Fibroblast of lung (primary cell): ENCODE measurements around the gene NAV1. TPM values are rescaled to one million over a fixed set of nuclear protein-coding genes. Genes with fewer than 3 reads are reported as not detected.
A peak's percentile ranks its signal among the peaks of the same experiment; 100 is the strongest.

ENCODE experiments used
- DNase-seq, 2 donors: peaks; one replicate each; pipeline versions ENCODE4 v3.0.0 to v3.0.0-alpha.2; 2010; ENCODE audit warnings: low read depth in 2 of 2
- H2AFZ ChIP-seq: 2 replicates; pipeline ENCODE4 v1.5.1; 2012; ENCODE audit warnings: low read length, control low read depth, inconsistent platforms
- H3K27ac ChIP-seq: 2 replicates; pipeline ENCODE4 v1.5.1; 2011; ENCODE audit warnings: low read length, control low read depth; ENCODE audit not compliant: insufficient read depth
- H3K27me3 ChIP-seq: 2 replicates; pipeline ENCODE4 v1.5.1; 2011; ENCODE audit warnings: mild to moderate bottlenecking, low read length; ENCODE audit not compliant: control insufficient read depth, insufficient read depth
- H3K36me3 ChIP-seq: 2 replicates; pipeline ENCODE4 v1.5.1; 2011; ENCODE audit warnings: low read length; ENCODE audit not compliant: control insufficient read depth, insufficient read depth
- H3K4me1 ChIP-seq: 2 replicates; pipeline ENCODE4 v1.5.1; 2011; ENCODE audit warnings: low read length; ENCODE audit not compliant: control insufficient read depth, insufficient read depth; ENCODE audit errors: extremely low read depth
- H3K4me2 ChIP-seq: 2 replicates; pipeline ENCODE4 v1.5.1; 2011; ENCODE audit warnings: low read length, control low read depth; ENCODE audit not compliant: insufficient read depth; ENCODE audit errors: extremely low read depth
- H3K4me3 ChIP-seq, 4 experiments: fragments of 200-600 bp in 1 of 4; sonication (generic) in 1 of 4; replicated peaks in 1 of 4; 2 replicates each; pipeline ENCODE4 v1.5.1; 2011 to 2016; ENCODE audit warnings: low read length in 4 of 4, low read depth in 3 of 4, mild to moderate bottlenecking in 3 of 4, control low read depth in 2 of 4, inconsistent platforms in 1 of 4, mixed read lengths in 1 of 4; ENCODE audit not compliant: insufficient read depth in 1 of 4; ENCODE audit errors: control extremely low read depth in 1 of 4
- H3K79me2 ChIP-seq: 2 replicates; pipeline ENCODE4 v1.5.1; 2012; ENCODE audit warnings: mild to moderate bottlenecking, low read length, inconsistent platforms; ENCODE audit not compliant: control insufficient read depth, insufficient read depth
- H3K9ac ChIP-seq: 2 replicates; pipeline ENCODE4 v1.5.1; 2011; ENCODE audit warnings: mild to moderate bottlenecking, low read length, control low read depth; ENCODE audit not compliant: insufficient read depth
- H3K9me3 ChIP-seq: 2 replicates; pipeline ENCODE4 v1.5.1; 2012; ENCODE audit warnings: low read depth, low read length; ENCODE audit not compliant: control insufficient read depth, insufficient read depth
- H4K20me1 ChIP-seq: 2 replicates; pipeline ENCODE4 v1.5.1; 2011; ENCODE audit warnings: low read length; ENCODE audit not compliant: control insufficient read depth, insufficient read depth; ENCODE audit errors: extremely low read depth
- EZH2 ChIP-seq: IDR thresholded peaks from 2 replicates; pipeline ENCODE4 v1.5.1; 2012; ENCODE audit warnings: low read length, control low read depth, mild to moderate bottlenecking; ENCODE audit errors: missing control alignments
- polyA plus RNA-seq, 2 donors: library from polyadenylated mRNA; depleted of rRNA in 1 of 2; stranded (reverse) in 1 of 2; unstranded in 1 of 2; fragments of >200 nt; gene quantifications; 2 replicates each; pipeline ENCODE4 v1.2.1, GENCODE V29; 2011 to 2012; ENCODE audit warnings: missing spikeins in 1 of 2
- total RNA-seq: library from RNA; depleted of rRNA; stranded (reverse); fragments of >200 nt; gene quantifications from 2 replicates; pipeline ENCODE4 v1.2.1, GENCODE V29; 2014
- TF ChIP-seq, protein P1 (sequence below), 2 donors: IDR thresholded peaks in 1 of 2; conservative IDR thresholded peaks in 1 of 2; 1 replicate in 1 of 2; 2 replicates in 1 of 2; pipeline ENCODE4 v1.5.1; 2011 to 2012; ENCODE audit warnings: low read length in 2 of 2, control low read depth in 1 of 2, inconsistent platforms in 1 of 2, low read depth in 1 of 2, mild to moderate bottlenecking in 1 of 2

The NAV1 gene
- total and polyA plus RNA-seq, 2 donors (not counting 1 experiment from before 2014, with no cell fraction given) = 19.8 to 64.0 TPM

DNA sequence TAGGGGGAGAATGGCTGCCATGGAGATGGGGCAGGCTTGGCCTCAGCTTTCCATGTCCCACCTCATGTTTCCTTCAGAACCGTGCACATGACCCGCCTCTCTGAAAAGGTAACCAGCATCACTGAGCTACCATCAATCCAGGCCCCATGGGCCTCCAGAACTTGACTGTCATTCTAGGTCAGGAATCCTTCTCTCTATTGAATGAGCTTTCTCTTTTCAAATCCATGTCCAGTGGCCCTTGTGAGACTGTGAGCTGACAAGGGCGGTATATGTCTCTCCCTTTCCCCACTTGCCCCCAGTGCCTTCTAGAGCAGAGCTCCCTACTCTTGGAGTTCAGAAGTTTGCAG, 36.4 kb upstream of the NAV1 start:
- Histone ChIP-seq H3K9me3 (no peaks in the 10 kb centered on the region), H3K36me3 (peaks cover 10% of the 10 kb centered on the region), H2AFZ (no peak overlapping the region), H3K79me2 (peaks cover 82% of the 10 kb centered on the region), H3K27me3 (no peaks in the 10 kb centered on the region), H3K27ac (peak overlapping the region; percentile 95), H4K20me1 (no peaks in the 10 kb centered on the region), H3K9ac (peak overlapping the region; percentile 14), H3K4me2 (no peak overlapping the region), H3K4me1 (peaks cover 29% of the 10 kb centered on the region), H3K4me3 (peak overlapping the region in 1 of 4 experiments; percentile 7)
- TF ChIP-seq, protein P1, sequence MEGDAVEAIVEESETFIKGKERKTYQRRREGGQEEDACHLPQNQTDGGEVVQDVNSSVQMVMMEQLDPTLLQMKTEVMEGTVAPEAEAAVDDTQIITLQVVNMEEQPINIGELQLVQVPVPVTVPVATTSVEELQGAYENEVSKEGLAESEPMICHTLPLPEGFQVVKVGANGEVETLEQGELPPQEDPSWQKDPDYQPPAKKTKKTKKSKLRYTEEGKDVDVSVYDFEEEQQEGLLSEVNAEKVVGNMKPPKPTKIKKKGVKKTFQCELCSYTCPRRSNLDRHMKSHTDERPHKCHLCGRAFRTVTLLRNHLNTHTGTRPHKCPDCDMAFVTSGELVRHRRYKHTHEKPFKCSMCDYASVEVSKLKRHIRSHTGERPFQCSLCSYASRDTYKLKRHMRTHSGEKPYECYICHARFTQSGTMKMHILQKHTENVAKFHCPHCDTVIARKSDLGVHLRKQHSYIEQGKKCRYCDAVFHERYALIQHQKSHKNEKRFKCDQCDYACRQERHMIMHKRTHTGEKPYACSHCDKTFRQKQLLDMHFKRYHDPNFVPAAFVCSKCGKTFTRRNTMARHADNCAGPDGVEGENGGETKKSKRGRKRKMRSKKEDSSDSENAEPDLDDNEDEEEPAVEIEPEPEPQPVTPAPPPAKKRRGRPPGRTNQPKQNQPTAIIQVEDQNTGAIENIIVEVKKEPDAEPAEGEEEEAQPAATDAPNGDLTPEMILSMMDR (conservative IDR thresholded peaks at IDR 0.05 in 1 of 2, IDR thresholded peaks at IDR 0.05 in 1 of 2; ENCODE audit: low read depth in 1 of 2, low read length in 2 of 2) = no peak
- no peak for TF ChIP-seq EZH2
- no peak for DNase-seq

DNA sequence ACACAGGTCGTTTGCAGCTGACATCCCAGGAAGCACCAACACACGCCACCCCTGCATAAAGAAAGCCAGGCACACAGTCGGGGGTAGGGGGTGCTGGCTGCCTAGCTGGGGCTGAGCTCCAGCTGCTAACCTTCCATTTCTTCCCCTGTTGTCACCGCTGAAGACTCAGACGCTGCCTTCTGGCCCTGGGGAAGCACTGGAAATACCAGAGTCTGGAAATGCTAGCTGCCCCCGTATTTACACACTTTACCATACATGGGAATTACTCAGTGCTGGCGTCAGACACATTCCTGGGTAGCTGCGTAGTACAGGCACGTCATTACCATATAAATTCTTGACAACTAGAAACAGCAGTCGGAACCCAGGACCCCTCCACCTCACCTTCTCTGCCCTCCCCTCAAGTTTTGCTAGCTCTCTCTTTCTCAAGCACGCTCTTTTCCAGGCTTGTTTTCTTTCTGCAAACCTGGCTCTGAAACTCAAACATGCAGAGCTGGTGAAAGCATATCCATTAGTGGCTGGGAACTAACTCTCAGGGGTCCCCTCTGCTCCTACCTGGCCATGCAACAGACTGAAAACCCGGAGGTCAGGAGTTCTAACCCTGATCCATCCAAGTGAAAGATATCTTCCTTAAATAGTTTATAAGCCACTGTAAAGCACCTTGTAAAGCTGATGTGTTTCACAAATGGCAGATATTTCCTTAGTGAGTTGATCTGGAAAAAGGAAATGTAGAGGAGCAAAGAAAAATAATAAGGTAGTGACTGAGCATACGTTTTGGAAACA, 35.3 kb upstream of the NAV1 start:
- Histone ChIP-seq H3K79me2 (peaks cover 75% of the 10 kb centered on the region), H3K9ac (peak overlapping the region; percentile 64), H3K27ac (peak overlapping the region; percentile 95), H3K36me3 (peaks cover 10% of the 10 kb centered on the region), H4K20me1 (no peaks in the 10 kb centered on the region), H3K27me3 (no peaks in the 10 kb centered on the region), H3K4me2 (peak overlapping the region; percentile 65), H2AFZ (no peak overlapping the region), H3K4me1 (peaks cover 31% of the 10 kb centered on the region), H3K4me3 (peak overlapping the region; percentile 30 to 85 (median 58)), H3K9me3 (no peaks in the 10 kb centered on the region)
- TF ChIP-seq, protein P1 (conservative IDR thresholded peaks at IDR 0.05 in 1 of 2, IDR thresholded peaks at IDR 0.05 in 1 of 2; ENCODE audit: low read depth in 1 of 2, low read length in 2 of 2) = no peak
- DNase-seq = peak; percentile 99

DNA sequence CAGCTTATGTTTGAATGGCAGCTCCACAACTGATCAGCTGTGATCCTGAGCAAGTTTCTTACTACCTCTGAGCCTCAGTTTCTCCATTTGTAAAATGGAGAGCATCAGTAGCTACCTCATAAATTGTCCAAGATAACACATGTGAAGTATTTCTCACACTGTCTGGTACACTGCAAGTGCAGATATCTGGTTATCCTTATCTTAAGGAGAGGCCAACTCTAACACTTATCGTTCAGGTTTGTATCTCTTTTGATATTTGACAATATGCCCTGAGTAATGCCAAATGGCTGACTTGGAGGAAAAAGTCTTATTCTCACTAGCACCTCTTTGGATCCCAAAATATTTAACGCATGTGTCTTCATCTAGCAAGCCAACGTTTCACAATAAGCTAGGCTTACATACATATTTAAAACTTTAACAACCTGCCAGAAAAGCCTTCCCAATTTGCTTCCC, 34.7 kb upstream of the NAV1 start:
- Histone ChIP-seq H3K79me2 (peaks cover 69% of the 10 kb centered on the region), H3K4me2 (peak overlapping the region; percentile 65), H3K4me3 (peak overlapping the region; percentile 30 to 85 (median 58)), H2AFZ (no peak overlapping the region), H3K27me3 (no peaks in the 10 kb centered on the region), H3K36me3 (peaks cover 7% of the 10 kb centered on the region), H3K9me3 (no peaks in the 10 kb centered on the region), H3K9ac (peak overlapping the region; percentile 64), H3K4me1 (peaks cover 37% of the 10 kb centered on the region), H3K27ac (peak overlapping the region; percentile 95), H4K20me1 (no peaks in the 10 kb centered on the region)
- no peak for TF ChIP-seq EZH2
- TF ChIP-seq, protein P1 (conservative IDR thresholded peaks at IDR 0.05 in 1 of 2, IDR thresholded peaks at IDR 0.05 in 1 of 2; ENCODE audit: low read depth in 1 of 2, low read length in 2 of 2) = no peak
- peak; percentile 57 to 69 for DNase-seq
